Measurements from ENCODE around the gene CLTC. TPM values are rescaled to one million over a fixed set of nuclear protein-coding genes. Genes with fewer than 3 reads are reported as not detected.

The CLTC gene
- total and polyA plus RNA-seq, 8 donors = 25.7 to 118 (median 60.7) TPM

- no peak overlapping the region for H3K27ac ChIP-seq
- H3K4me1 ChIP-seq = no peaks in the 10 kb centered on the region
- ATAC-seq = no peak
- no peak overlapping the region for H3K4me3 ChIP-seq
- WGBS, 2 donors = 56 to 64% methylated on average over 3 of the region's 3 CpGs
- no peaks in the 10 kb centered on the region for H3K27me3 ChIP-seq
- no peak for DNase-seq
- FAIRE-seq = no peak
- peaks cover 0 to 39% (median 12%) of the 10 kb centered on the region in 3 donors for H3K36me3 ChIP-seq
- TF ChIP-seq CTCF (IDR thresholded peaks at IDR 0.05) = no peak
- intact Hi-C loops (cut with DNase I) = no loop called here
- H3K9me3 ChIP-seq = no peaks in the 10 kb centered on the region
Measured at GRCh38 chr17:59695945-59696681, 76.4 kb downstream of the CLTC start.

GRCh38 chr17:59696682-59697277 lies 77.1 kb downstream of the CLTC start:
- no peak for ATAC-seq
- intact Hi-C loops (cut with DNase I) = no loop called here
- H3K4me1 ChIP-seq = no peaks in the 10 kb centered on the region
- TF ChIP-seq CTCF (IDR thresholded peaks at IDR 0.05) = no peak
- no peak for DNase-seq
- WGBS, 2 donors = 89 to 98% methylated on average over 2 of the region's 2 CpGs
- FAIRE-seq = no peak
- no peaks in the 10 kb centered on the region for H3K9me3 ChIP-seq
- peaks cover 0 to 33% (median 12%) of the 10 kb centered on the region in 3 donors for H3K36me3 ChIP-seq
- H3K27ac ChIP-seq = no peak overlapping the region
- H3K27me3 ChIP-seq = no peaks in the 10 kb centered on the region
- H3K4me3 ChIP-seq = no peak overlapping the region

GRCh38 chr17:59698143-59698542 lies 78.4 kb downstream of the CLTC start:
- Histone ChIP-seq H3K4me3 (no peak overlapping the region), H3K4me1 (no peaks in the 10 kb centered on the region), H3K27ac (no peak overlapping the region), H3K36me3 (peaks cover 0 to 22% (median 7%) of the 10 kb centered on the region in 3 donors), H3K9me3 (no peaks in the 10 kb centered on the region), H3K27me3 (no peaks in the 10 kb centered on the region)
- no peak for DNase-seq
- TF ChIP-seq CTCF (IDR thresholded peaks at IDR 0.05) = no peak
- FAIRE-seq = no peak
- ATAC-seq = no peak
- 78 to 84% methylated on average over 4 of the region's 4 CpGs for WGBS, 2 donors
- intact Hi-C loops (cut with DNase I) = no loop called here

- Histone ChIP-seq H3K4me3 (no peak overlapping the region), H3K9me3 (no peaks in the 10 kb centered on the region), H3K27ac (no peak overlapping the region), H3K27me3 (no peaks in the 10 kb centered on the region), H3K36me3 (peaks cover 0 to 20% (median 7%) of the 10 kb centered on the region in 3 donors), H3K4me1 (no peaks in the 10 kb centered on the region)
- DNase-seq (no peak), ATAC-seq (no peak), FAIRE-seq (no peak)
- no peak for TF ChIP-seq CTCF (IDR thresholded peaks at IDR 0.05)
- intact Hi-C loops (cut with DNase I) = no loop called here
- WGBS, 2 donors = 96 to 99% methylated on average over 7 of the region's 7 CpGs
Measured at GRCh38 chr17:59699218-59699617, 79.5 kb downstream of the CLTC start.

- H3K4me1 ChIP-seq = no peaks in the 10 kb centered on the region
- peaks cover 0 to 14% (median 7%) of the 10 kb centered on the region in 3 donors for H3K36me3 ChIP-seq
- H3K9me3 ChIP-seq = no peaks in the 10 kb centered on the region
- no peak overlapping the region for H3K27ac ChIP-seq
- intact Hi-C loops (cut with DNase I) = no loop called here
- FAIRE-seq = no peak
- TF ChIP-seq CTCF (IDR thresholded peaks at IDR 0.05) = no peak
- H3K4me3 ChIP-seq = no peak overlapping the region
- ATAC-seq = no peak
- H3K27me3 ChIP-seq = no peaks in the 10 kb centered on the region
- 86 to 89% methylated on average over 6 of the region's 6 CpGs for WGBS, 2 donors
- no peak for DNase-seq
Measured at GRCh38 chr17:59699786-59700185, 80.1 kb downstream of the CLTC start.

Data from pancreas (tissue), 10 donors.